GM12878 (cell line): ENCODE measurements around the gene KEL. TPM values are rescaled to one million over a fixed set of nuclear protein-coding genes. Genes with fewer than 3 reads are reported as not detected.

Experiments used
- ATAC-seq: fragments of 200-7000 bp; cut with Tn5 transposase; 3 replicates; pipeline ENCODE4 v1.9.1; 2020; ENCODE audit warnings: mild to moderate bottlenecking, moderate library complexity
- BruUV-seq: library from RNA; stranded (reverse); fragments of 400-500 nt; replicated peaks from 2 replicates; lab custom pipeline; 2021; lab: Mats Ljungman, UMichigan
- CTCF ChIA-PET: fragments of 300-600 bp; sonication (Branson Sonifier 250); formaldehyde crosslinking; extraction: SDS; loops from one replicate; lab custom pipeline; 2021; ENCODE audit warnings: inconsistent platforms; lab: Yijun Ruan, JAX
- POLR2A ChIA-PET: fragments of 350-600 bp; formaldehyde crosslinking; extraction: SDS; loops from one replicate; lab custom pipeline; 2021; ENCODE audit warnings: inconsistent platforms; lab: Charles Lee
- RAD21 ChIA-PET: fragments of 300-600 bp; sonication (Branson Sonifier 250); formaldehyde crosslinking; loops from one replicate; lab custom pipeline; 2023; ENCODE audit warnings: antibody characterized with exemption; ENCODE audit not compliant: unreplicated experiment; lab: Charles Lee
- SMC1A ChIA-PET: fragments of 300-600 bp; sonication (Branson Sonifier 250); formaldehyde crosslinking; loops from one replicate; lab custom pipeline; 2023; ENCODE audit not compliant: unreplicated experiment, uncharacterized antibody; lab: Charles Lee
- DNase-seq: peaks from one replicate; pipeline ENCODE4 v3.0.0-alpha.2; 2011; ENCODE audit warnings: low read depth, low spot score
- FAIRE-seq: peaks from 3 replicates; lab custom pipeline; 2011; peaks lifted over from hg19 to GRCh38; lab: Jason Lieb, UNC
- H2AFZ ChIP-seq: 2 replicates; pipeline ENCODE4 v1.6.0; 2011; ENCODE audit warnings: low read depth, low read length, control low read depth; ENCODE audit not compliant: control insufficient read depth
- H3K27ac ChIP-seq: 2 replicates; pipeline ENCODE4 v1.5.1; 2011; ENCODE audit warnings: control low read depth; ENCODE audit not compliant: control insufficient read depth, insufficient read depth
- H3K27me3 ChIP-seq, 2 experiments: replicated peaks in 1 of 2; 2 replicates each; pipeline versions ENCODE4 v1.6.0 to v1.6.1; 2011; ENCODE audit warnings: low read length in 1 of 2; ENCODE audit not compliant: control insufficient read depth in 2 of 2, insufficient read depth in 2 of 2
- H3K36me3 ChIP-seq, 2 experiments: 2 replicates each; pipeline ENCODE4 v1.5.1; 2011; ENCODE audit warnings: low read length in 1 of 2; ENCODE audit not compliant: control insufficient read depth in 2 of 2, insufficient read depth in 2 of 2
- H3K4me1 ChIP-seq: 2 replicates; pipeline ENCODE4 v1.6.1; 2011; ENCODE audit warnings: mild to moderate bottlenecking, low read length, moderate library complexity, mixed read lengths; ENCODE audit not compliant: control insufficient read depth, insufficient read depth
- H3K4me2 ChIP-seq: 2 replicates; pipeline ENCODE4 v1.6.0; 2011; ENCODE audit warnings: control low read depth; ENCODE audit not compliant: control insufficient read depth, insufficient read depth
- H3K4me3 ChIP-seq: fragments of 200-600 bp; sonication (generic); 2 replicates; pipeline ENCODE4 v1.5.1; 2016
- H3K79me2 ChIP-seq: 2 replicates; pipeline ENCODE4 v1.6.0; 2011; ENCODE audit warnings: low read length; ENCODE audit not compliant: control insufficient read depth, insufficient read depth
- H3K9ac ChIP-seq: 2 replicates; pipeline ENCODE4 v1.8.0; 2011; ENCODE audit warnings: low read length, control low read depth, mixed read lengths; ENCODE audit not compliant: control insufficient read depth, insufficient read depth
- H3K9me3 ChIP-seq: replicated peaks from 3 replicates; pipeline ENCODE4 v1.5.1; 2011; ENCODE audit warnings: mild to moderate bottlenecking, low read length; ENCODE audit not compliant: control insufficient read depth, insufficient read depth
- H4K20me1 ChIP-seq: 2 replicates; pipeline ENCODE4 v1.6.0; 2011; ENCODE audit not compliant: control insufficient read depth, insufficient read depth
- CBX5 ChIP-seq: sonication (generic); IDR thresholded peaks from 2 replicates; pipeline ENCODE4 v1.6.1; 2016; ENCODE audit warnings: low read depth, moderate library complexity, mild to moderate bottlenecking, inconsistent platforms
- FOXM1 ChIP-seq: IDR thresholded peaks from 2 replicates; pipeline ENCODE4 v1.6.1; 2012; ENCODE audit warnings: low read depth, mild to moderate bottlenecking, inconsistent platforms, low read length, moderate library complexity
- GATAD2B ChIP-seq: fragments of 450-650 bp; conservative IDR thresholded peaks from 2 replicates; pipeline ENCODE4 v1.6.1; 2017; ENCODE audit warnings: low read depth, mild to moderate bottlenecking, moderate library complexity
- HDGF ChIP-seq: fragments of 450-650 bp; IDR thresholded peaks from 2 replicates; pipeline ENCODE4 v1.6.1; 2016; ENCODE audit warnings: antibody characterized with exemption
- RAD51 ChIP-seq: fragments of 450-650 bp; IDR thresholded peaks from 2 replicates; pipeline ENCODE4 v1.6.1; 2016; ENCODE audit warnings: moderate library complexity, mild to moderate bottlenecking, inconsistent platforms
- RB1 ChIP-seq: fragments of 450-650 bp; formaldehyde crosslinking; IDR thresholded peaks from 2 replicates; pipeline ENCODE4 v1.6.1; 2017; ENCODE audit warnings: mild to moderate bottlenecking, borderline replicate concordance
- SUPT20H ChIP-seq: IDR thresholded peaks from 2 replicates; pipeline ENCODE4 v1.6.1; 2011; ENCODE audit warnings: low read depth, mild to moderate bottlenecking, low read length, moderate library complexity, borderline replicate concordance; ENCODE audit not compliant: control insufficient read depth
- ZBTB11 ChIP-seq: fragments of 450-650 bp; formaldehyde crosslinking; IDR thresholded peaks from 2 replicates; pipeline ENCODE4 v1.5.0; 2022; ENCODE audit warnings: mild to moderate bottlenecking, missing genetic modification characterization
- ZBTB4 ChIP-seq: fragments of 450-650 bp; formaldehyde crosslinking; IDR thresholded peaks from 2 replicates; pipeline ENCODE4 v1.4.0; 2022; ENCODE audit warnings: mild to moderate bottlenecking, moderate library complexity
- ZSCAN29 ChIP-seq: fragments of 450-650 bp; IDR thresholded peaks from 2 replicates; pipeline ENCODE4 v1.6.1; 2017; ENCODE audit warnings: mild to moderate bottlenecking, moderate library complexity
- WGBS: methylation state at CpG from one replicate; pipeline ENCODE4 v1.1.6; 2016; ENCODE audit warnings: low lambda C conversion rate; ENCODE audit not compliant: insufficient replicate concordance, insufficient coverage; ENCODE audit errors: missing lambda C conversion rate; 5-methylcytosine and 5-hydroxymethylcytosine counted together
- in situ Hi-C: fragments of 300-500 bp; cut with MboI; formaldehyde crosslinking; loops from 9 replicates; pipeline ENCODE4 v1.14.3; 2018; ENCODE audit warnings: mixed read lengths
- intact Hi-C: fragments of 100-400 bp; cut with micrococcal nuclease; formaldehyde crosslinking; loops from one replicate; pipeline ENCODE4 v1.14.2; 2022; ENCODE audit not compliant: unreplicated experiment
- polyA plus RNA-seq, 11 experiments: library from polyadenylated mRNA; depleted of rRNA in 4 of 11; unstranded in 6 of 11; stranded (reverse) in 5 of 11; fragments of >200 nt; fragmentation: Nextera tagmentation in 4 of 11; fragmentation: Illumina TruSeq in 1 of 11; extraction: Ambion mirVana in 4 of 11; extraction: Trizol in 1 of 11; gene quantifications; 1 replicate in 1 of 11; 2 replicates in 10 of 11; pipeline versions ENCODE4 v1.2.1 to v1.2.3, GENCODE V29; 2011 to 2016; ENCODE audit warnings: inconsistent platforms in 2 of 11, missing spikeins in 2 of 11, low read depth in 1 of 11
- total RNA-seq, 4 experiments: library from RNA; depleted of rRNA in 3 of 4; stranded (reverse); fragments of >200 nt in 3 of 4; fragmentation: Illumina TruSeq in 1 of 4; extraction: Trizol in 1 of 4; gene quantifications; 2 replicates each; pipeline versions ENCODE4 v1.2.1 to v1.2.3, GENCODE V29; 2013 to 2021

The KEL gene
- total and polyA plus RNA-seq, 10 of the 15 experiments (the other 5 are each of a cell fraction or from before 2014, with no cell fraction given): 0.10 to 0.73 (median 0.23) TPM; not detected in 2

- TF ChIP-seq ZSCAN29: no peak
- no peak for TF ChIP-seq HDGF
- no peak for TF ChIP-seq FOXM1
- TF ChIP-seq GATAD2B: no peak
- TF ChIP-seq RB1: no peak
- TF ChIP-seq, all 136 proteins: peak for 0
Observed at GRCh38 chr7:142943706-142944268, 18.4 kb downstream of the KEL start (continued).

- 48% methylated on average over 6 of the region's 6 CpGs for WGBS
- no peaks in the 10 kb centered on the region; the same call in 2 of the 3 replicates for H3K9me3 ChIP-seq
- no peaks in the 10 kb centered on the region for H3K4me1 ChIP-seq
- no TSS peak for BruUV-seq
- in situ Hi-C loops (no loop called here), intact Hi-C loops (no loop called here)
- H3K27ac ChIP-seq: no peak overlapping the region
- H2AFZ ChIP-seq: no peak overlapping the region
- H3K4me3 ChIP-seq: no peak overlapping the region
- TF ChIP-seq ZBTB4: no peak
- TF ChIP-seq RAD51: no peak
- TF ChIP-seq SUPT20H: no peak
- no peak for TF ChIP-seq ZBTB11 (CRISPR knock-in tag)
- no peak for TF ChIP-seq CBX5
- H3K79me2 ChIP-seq: no peaks in the 10 kb centered on the region
- H3K27me3 ChIP-seq: no peaks in the 10 kb centered on the region
- DNase-seq (no peak), ATAC-seq (no peak), FAIRE-seq (no peak)
- H3K4me2 ChIP-seq: no peak overlapping the region
- H3K36me3 ChIP-seq: no peaks in the 10 kb centered on the region
- ChIA-PET SMC1A (no interaction called here), CTCF (no interaction called here), POLR2A (no interaction called here), RAD21 (no interaction called here)
- H3K9ac ChIP-seq: no peak overlapping the region
- no peaks in the 10 kb centered on the region for H4K20me1 ChIP-seq
Observed at GRCh38 chr7:142942746-142943145, 19.4 kb downstream of the KEL start.
